GM12872 (cell line): ENCODE results near the gene CLIC5.

Source experiments
- TF ChIP-seq, protein P1 (sequence below): IDR thresholded peaks from 3 replicates; pipeline ENCODE4 v1.5.1; 2011; ENCODE audit warnings: low read depth, mild to moderate bottlenecking, low read length, moderate library complexity; ENCODE audit not compliant: insufficient read depth

Gene CLIC5

DNA sequence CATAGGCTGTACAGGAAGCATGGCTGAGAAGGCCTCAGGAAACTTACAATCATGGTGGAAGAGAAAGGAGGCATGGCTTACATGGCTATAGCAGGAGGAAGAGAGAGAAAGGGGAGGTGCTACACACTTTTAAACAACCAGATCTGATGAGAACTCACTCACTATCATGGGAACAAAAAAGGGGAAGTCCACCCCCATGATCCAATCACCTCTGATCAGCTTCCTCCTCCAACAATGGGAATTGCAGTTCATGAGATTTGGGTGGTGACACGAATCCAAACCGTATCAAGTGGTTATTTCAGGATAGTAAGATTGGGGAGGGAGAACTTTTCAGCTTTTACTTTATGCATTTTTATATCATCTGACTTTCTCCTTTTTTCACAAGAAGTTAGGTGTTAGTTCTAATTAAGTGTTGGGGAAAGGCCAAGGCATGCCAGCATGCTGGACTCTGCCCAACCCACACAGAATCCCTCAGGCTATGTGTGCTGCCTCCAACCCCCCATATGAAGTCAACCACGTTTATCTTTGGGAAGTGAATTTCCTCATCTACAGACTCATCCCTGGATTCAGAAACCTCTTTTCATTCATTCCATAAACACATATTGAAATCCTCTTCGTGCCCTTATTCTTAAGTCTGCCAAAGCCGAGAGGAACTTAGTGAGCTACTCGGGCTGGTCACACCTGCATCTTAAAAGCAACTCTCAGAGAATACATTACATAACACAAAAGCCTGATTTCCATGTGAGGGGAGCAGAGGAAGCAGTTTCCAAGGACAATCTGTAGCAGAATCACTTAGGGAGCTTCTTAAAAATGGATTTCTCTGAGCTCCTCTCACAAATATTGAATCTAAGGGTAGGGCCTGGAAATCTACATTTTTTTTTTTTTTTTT lies 16.7 kb upstream of the CLIC5 start:
- TF ChIP-seq, protein P1, sequence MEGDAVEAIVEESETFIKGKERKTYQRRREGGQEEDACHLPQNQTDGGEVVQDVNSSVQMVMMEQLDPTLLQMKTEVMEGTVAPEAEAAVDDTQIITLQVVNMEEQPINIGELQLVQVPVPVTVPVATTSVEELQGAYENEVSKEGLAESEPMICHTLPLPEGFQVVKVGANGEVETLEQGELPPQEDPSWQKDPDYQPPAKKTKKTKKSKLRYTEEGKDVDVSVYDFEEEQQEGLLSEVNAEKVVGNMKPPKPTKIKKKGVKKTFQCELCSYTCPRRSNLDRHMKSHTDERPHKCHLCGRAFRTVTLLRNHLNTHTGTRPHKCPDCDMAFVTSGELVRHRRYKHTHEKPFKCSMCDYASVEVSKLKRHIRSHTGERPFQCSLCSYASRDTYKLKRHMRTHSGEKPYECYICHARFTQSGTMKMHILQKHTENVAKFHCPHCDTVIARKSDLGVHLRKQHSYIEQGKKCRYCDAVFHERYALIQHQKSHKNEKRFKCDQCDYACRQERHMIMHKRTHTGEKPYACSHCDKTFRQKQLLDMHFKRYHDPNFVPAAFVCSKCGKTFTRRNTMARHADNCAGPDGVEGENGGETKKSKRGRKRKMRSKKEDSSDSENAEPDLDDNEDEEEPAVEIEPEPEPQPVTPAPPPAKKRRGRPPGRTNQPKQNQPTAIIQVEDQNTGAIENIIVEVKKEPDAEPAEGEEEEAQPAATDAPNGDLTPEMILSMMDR: no peak

DNA sequence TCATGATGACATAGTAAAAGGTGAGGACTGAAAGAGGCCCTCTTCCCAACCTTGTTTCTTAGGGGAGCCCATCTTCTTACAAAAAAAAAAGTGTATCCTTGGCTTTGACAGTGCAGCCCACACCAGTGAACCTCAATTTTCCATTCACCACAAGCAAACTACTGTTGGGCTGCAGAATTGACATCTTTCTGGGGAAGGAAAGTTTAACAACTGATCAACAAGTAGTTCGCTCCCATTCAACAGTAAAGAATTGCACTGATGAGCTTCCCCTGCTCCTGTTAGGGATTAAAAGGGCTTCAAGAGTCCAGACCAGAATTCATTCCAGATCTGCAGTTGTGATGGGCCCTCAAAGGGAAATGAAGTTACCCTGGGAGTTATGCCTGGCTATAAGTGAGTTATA lies 13.9 kb upstream of the CLIC5 start:
- TF ChIP-seq, protein P1: no peak

DNA sequence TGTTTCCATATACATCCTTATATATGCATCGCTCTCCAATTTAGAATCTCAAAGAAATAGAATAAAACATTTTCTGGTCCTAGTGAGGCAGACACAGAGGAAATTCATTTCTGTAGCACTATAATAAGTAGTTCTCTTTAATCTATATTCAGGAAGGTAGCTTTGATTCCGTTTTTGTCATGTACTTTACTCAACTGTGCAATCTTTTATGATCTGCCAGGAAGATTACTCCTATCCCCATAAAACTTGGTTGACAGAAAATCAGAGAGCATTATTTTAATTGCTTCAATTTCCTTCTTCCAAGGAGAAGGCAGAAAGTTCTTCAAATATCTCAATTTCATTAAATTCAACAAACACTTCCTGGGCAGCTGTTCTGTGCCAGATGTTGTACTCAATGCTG lies 10.6 kb upstream of the CLIC5 start:
- TF ChIP-seq, protein P1: no peak

DNA sequence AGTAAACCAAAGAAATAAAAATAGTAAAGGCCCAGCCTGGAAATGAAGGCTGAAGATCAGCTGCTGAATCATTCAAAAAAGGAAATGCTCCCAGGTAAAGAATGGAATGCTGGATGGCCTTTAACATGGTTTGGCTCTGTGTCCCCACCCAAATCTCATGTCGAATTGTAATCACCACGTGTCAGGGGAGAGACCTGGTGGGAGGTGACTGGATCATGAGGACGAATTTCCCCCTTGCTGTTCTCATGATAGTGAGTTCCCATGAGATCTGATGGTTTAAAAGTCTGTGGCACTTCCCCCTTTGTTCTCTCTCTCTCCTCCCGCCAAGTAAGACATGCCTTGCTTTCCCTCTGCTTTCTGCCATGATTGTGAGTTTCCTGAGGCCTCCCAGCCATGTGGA lies 9.9 kb upstream of the CLIC5 start:
- TF ChIP-seq, protein P1: no peak

DNA sequence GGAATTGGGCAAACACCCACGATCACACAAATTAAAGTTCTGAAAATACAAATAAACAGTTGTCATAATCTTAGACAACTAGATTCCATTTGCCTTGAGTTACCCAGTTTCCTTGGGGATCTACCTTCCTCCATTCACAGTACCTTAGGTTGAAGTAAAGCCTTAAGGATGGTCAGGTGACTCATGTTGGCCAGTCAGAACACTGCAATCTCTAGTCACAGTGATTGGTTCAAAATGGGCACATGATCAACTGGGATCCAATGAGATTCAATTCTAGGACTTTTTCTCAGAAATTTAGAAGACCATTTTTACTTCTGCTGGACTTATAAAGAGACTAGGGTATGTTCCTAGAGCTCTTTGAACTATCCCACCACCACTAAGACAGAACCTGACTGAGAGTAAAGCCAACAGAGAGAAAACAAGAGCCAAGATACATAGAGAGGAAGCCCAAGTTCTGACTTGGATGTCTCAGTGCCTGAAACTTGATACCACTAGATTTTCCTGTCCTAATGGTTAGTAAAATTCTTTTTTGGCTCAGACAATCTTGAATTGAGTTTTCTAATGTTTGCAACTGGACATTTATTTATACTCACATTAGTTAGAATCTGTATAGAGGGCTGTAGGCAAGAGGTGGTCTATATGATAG lies 8.6 kb upstream of the CLIC5 start:
- TF ChIP-seq, protein P1: no peak

DNA sequence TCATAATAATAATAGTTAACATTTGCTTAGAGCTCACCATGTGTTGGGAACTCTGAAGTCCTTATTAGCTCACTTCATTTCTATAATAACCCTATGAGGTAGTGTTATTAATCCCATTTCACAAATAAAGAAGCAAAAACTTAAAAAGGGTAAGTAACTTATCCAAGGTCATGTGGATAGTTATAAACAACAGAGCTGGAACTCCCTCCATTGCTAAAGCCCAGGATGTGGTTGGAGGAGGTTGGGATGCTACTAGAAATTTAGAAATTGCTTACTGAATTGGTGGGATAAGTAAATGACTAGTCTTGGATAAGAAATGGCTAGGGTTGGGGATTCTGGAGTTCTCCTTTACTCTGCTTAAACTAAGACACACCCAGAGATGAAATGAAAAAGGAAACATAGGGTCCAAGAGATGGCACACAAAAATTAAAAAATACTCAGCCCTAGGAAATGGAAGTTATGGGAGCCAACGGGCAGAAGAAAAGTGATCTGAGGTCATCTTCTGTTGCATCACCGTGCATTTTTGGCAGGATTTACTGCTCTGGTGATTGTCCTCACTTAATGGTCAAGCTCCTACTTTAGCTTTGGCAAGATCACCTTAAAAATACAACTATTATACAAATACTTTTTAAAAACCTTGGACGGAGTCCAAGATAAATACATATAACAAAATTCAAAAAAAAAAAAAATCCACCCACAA lies 7.7 kb upstream of the CLIC5 start:
- TF ChIP-seq, protein P1: no peak

DNA sequence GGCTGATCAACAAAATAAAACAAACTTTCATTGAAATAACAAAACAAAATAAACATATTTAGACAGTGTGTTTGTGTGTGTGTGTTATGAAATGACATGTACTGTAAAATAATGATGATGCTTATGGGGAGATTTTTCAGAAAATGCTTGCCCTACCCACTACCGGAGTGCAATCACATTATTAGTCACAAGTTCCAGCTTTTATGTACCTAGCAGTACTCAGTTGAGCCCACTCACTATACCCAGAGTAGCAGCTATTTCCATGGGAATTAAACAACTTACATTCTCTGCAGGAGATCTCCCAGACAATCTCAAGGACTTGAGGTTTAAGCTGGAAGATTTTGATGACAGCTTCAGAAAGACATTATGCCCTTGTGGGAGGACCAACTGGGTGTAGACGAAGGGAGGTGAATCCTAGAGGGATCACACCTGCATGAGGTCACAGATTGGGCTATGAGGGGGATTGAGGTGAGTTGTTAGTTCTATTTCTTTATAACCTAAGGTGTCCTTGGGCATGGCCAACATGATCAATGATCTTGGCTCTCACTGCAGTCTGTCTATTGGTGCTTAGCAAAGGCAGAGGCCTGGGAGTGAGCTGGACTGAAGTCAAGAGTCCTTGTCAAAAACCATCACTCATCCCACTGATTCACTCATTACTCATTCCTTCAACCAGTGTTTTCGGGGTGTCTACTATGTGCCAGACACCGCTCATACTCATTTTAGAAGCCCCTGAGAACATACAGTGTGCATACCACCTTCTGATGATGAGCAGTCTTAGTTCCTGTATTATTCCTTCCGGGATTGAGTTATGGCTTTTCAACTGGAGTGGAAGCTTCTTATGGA lies 6.7 kb upstream of the CLIC5 start:
- TF ChIP-seq, protein P1: no peak
